HT1080 (cell line): Measurements from ENCODE around the gene ALPK1. TPM values are rescaled to one million over a fixed set of nuclear protein-coding genes. Genes with fewer than 3 reads are reported as not detected.
A peak's percentile ranks its signal among the peaks of the same experiment; 100 is the strongest.
"Not testable (repeated sequence)": the region's sequence is repeated elsewhere in the genome, so short reads cannot be mapped to it uniquely, and the experiment has no call there.

Source experiments
- DNase-seq: peaks from one replicate; pipeline ENCODE4 v3.0.0-alpha.2; 2015; ENCODE audit warnings: low read depth
- polyA plus RNA-seq, 2 experiments: library from polyadenylated mRNA; depleted of rRNA; stranded (reverse); fragments of >200 nt; gene quantifications; 2 replicates each; pipeline ENCODE4 v1.2.3, GENCODE V29; 2015
- total RNA-seq: library from RNA; depleted of rRNA; stranded (reverse); fragments of >200 nt; shearing (Covaris generic); gene quantifications from 2 replicates; pipeline ENCODE4 v1.2.3, GENCODE V29; 2014; rRNA removed

Gene ALPK1
- total RNA-seq, result 3.7 and 5.1 TPM in 2 replicates
- polyA plus RNA-seq (2015; cell fraction: cytosol; rRNA removed), result 3.2 TPM in 2 replicates
- 6.4 and 7.3 TPM in 2 replicates for polyA plus RNA-seq (2015; cell fraction: nucleus; rRNA removed)

DNA sequence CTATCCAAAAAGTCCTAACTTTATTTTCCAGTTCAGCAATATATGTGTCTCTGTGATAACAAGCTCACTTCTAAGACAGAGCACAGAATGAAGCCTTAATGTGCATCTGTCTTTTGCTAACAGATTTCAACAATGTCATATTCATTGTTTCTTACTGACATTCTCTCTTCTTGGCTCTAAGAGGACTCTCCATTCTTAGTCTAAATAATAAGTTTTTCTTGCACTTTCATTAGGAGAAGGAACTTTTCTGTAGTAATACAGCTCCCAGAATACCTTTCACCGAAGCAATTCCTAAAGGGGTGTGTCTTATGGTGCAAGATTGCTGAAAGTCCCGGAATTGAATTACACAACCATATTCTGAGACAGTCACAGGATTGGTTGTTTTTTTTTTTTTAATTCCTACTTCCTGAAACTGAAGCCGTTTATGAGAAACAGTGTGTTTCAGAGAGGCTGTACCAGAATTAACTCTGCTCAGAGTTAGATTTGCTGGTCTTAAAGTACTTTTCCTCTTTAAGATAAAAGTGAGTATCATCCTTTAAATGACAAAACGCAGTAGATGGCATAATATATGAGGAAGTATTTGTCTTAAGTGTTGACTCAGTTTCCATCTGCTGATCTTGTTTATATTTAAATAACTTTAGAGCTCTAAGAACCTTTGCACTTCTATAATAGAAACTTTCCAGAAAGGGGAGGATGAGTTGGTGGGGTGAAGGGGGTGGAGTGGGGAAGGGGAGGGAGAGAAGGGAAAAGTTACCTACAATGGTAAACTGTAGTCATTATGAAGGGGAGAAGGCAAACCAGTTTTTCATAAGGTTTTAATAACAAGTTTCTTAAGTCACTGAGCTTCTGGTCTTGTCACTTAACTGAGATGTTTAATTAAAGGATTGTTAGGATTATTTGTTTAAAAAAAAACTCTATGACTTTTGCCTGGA lies at the start of gene ALPK1:
TSS of gene ALPK1 (plus strand) at position 421 of the 932 bp plus-strand sequence.
- peak; percentile 82 for DNase-seq

DNA sequence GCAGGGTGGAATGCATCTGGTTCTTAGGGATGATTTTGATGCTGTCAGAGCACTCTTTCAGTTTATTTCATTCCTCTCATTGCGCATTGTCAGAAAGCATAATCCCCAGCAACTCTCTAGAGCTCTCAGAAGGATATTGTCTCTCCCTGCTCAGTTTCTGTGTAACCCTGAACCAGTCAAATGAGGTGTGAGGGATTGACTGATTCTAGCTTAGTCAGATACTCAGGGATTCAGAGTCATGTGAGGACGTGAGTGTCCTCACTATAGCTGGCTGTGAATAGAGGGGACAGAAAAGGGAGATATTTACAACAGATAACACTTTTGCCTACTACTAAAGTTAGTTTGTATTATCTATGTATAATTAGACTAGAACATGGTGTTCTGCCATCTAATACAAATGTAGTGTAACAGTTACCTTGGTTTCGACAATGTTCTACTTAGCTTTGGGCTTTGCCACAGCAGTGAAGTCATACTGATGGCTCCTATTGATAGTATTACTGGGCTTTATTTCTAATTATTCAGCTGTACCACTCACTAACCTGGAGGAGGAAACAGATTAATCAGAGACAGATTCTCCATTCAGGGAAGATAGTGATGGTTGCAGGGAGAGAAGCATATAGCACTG lies 46.0 kb upstream of the ALPK1 start:
- DNase-seq, result no peak

DNA sequence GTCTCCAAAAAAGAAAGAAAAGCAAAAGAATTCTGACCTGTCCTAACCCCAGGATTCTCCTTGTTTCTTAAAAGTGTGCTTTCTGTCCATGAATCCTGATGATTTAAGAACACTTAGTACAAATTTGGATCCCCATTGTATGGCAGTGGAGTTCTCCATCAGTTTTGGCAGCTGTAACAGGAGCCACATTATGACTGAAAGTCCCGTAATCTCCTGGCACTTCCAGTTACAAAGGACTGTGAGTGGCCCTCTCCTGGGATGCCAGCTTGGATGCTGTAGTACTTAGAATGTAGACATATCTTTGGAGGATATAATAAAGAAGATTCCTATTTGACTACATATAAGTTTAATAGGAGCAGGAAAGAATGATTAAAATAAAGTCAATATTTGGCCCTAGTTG lies 44.9 kb upstream of the ALPK1 start:
- DNase-seq, result no peak

DNA sequence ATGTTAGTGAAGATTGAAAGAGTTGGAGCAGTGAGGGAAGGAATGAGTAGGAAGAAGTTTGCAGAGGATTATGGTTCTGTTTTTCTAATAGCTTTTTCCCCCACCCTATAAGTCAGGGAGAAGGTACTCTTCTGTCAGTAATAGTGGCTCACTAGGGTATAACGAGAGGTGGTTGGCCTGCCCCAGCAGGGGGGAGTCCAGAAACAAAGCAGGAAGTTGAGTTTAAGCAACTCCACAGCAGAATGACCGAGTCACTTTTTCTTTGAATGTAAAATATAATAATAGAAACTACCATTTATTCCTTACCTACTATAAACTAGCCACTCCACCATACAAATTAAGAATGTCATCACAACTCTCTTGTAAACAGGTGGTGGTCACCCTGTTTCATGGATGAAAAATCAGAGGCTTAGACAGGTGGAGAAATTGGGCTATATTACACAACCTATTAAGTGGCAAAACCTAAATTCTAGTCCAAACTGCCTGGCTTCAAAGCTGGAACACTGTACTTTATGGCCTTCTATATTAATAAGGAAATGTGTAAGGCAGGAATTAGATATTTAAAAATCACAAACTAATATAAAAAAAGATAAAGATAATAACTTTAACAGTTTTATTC lies 43.7 kb upstream of the ALPK1 start:
- peak; percentile 22 for DNase-seq

DNA sequence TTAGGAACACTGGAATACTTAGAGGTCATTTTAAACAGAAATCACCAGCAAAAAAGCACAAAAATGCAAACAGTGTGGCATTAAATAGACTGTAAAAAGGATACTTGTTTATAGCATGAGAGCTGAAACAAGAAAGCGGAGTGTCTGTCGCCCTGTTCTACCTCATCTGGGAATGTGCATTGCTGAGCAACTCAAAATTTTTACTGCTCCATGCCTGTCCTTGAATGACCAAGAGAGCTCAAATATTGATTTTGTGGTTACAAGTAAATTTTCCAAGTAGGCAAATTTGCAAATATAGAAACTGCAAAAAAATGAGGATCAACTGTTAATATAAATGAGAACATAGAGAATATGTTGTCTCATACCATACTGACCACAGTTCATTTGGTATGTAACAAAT lies 40.1 kb upstream of the ALPK1 start:
- no peak for DNase-seq

DNA sequence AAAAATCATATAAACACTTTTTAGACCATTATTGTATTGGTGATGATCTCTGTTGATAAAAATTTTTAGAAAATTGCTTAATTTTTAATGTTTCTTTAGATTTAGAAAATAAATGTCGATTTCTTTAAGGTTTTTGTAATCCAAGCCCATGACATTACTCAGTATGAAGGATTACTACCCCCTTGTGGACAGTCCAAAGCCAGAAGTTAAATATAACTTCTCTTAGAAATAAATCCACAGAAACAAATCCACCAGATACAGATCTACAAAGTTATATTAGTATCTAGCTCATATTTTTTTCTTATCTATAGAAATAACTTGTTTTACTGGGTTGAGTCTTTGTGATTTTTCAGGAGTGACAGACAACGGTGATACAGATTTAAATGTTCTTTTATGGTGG lies 30.3 kb upstream of the ALPK1 start:
- DNase-seq, result no peak

DNA sequence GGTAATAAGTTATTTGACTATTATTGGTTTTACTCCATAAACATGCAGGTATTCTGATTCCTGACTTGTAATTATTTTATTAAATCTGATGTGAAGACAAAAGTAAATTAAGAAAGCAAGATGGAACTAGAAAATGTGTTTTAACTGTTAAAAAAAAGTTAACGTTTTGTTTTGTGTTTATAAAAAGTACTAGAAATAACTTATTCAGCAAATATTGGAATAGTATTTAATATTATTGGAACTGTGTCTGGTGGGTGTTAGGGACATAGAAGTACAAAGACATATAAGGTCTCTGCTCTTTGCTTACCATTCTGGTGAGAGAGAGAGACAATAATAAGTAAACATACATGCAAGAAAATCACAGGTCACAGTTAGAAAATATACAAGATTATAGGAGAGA lies 27.1 kb upstream of the ALPK1 start:
- DNase-seq, result no peak

DNA sequence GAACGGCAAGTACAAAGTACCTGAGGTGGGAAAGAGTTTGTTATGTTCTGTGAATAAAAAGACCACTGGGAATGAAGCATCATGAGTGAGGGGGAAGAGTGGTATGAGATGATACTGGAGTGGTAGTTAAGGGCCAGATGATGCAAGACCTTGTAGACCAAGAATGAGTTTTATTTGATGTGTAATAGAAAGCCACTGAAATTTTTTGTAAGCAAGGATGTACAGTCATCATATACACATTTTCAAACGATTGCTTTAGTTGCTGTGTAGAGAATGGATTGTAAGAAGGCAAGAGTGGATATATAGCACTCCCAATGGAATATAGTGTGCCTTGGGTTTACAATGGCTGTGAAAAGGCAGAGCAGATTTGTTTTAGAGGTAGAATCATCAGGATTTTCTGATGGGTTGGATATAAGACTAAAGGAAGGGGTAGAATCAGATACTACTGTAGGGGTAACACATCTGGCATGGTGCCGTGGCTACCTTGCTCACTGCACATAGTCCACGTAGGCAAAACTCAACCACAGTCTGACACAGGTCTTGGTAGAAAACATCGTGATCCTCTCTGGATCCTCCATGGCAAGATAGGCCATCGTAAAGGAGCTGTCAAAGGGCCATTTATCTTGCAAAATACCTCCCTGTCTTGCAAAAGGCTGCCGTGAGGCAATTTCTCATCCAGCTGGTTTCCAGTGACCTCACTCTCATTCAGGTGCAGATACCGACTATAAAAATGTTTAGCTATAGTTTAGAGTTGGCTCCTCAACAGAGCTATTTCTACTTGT lies 26.3 kb upstream of the ALPK1 start:
- peak; percentile 85 for DNase-seq

DNA sequence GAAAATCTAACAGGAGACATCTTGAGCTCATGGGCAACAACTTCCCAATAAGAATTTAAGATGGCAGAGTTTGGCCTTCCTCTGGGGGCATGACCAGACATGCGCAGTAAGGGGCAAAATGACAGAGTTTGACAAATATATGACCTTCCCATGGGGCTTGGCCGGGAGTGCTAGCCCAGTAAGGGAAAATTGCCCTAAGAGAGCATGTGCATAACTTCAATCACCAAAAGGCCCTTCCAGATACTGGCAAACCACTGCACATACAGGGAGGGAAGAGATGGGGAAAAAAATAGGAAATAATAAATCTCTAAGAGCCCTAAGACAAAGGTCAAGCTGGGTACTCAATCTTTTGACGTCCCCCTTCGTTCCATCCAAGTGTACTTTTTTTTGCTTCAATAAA lies 24.9 kb upstream of the ALPK1 start:
- no peak for DNase-seq

DNA sequence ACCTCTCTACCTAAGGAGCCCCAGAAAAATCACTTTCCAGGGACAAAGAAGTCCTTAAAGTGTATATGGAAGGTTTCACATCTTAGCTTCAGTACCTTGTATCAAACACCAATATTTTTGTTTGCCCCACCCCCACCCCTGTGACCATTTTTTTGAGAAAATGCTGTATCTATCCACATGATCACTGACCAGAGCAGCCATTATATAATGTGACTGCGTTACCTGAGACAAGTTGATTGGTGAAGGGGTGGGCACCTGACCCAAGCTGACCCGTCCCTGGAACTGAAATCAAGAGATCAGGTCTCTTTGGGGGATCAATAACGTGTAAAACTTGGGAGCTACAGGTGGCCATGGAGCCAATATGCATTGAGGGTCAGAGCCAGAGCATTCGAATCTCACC lies 22.2 kb upstream of the ALPK1 start:
- no peak for DNase-seq

DNA sequence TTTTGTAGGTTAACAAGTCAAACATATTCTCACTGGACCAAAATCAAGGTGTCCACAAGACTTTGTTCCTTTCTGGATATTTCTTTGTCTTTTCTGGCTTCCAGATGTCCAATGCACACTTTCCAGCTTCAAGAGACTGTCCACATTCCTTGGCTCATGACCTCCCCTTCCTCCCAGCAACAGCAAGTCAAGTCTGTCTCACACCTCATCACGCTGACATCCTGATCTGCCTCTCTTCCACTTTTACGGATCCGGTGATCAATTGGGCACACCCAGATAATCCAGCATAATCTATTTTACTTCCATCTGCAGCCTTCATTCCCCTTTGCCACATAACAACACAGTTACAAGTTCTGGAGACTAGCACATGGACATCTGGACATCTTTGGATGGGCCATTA lies 21.1 kb upstream of the ALPK1 start:
- no peak for DNase-seq

DNA sequence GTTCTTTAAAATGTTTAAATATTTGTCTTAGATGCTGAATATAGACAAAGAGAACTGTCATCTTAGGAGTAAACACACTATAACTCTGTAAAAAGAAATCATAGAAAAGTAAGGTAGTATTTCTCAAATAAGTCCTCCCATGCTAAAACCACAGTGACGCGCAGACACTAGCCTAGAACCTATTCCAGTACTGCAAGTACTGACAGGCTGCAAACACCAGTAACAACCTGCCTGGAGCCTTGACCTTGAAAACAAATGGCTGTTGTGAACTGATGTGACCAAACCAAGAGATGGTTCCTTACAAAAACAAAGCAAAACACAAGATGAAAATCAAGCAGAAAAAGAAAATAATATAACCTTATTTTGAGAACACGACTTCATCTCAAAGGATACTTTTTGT lies 19.9 kb upstream of the ALPK1 start:
- no peak for DNase-seq

DNA sequence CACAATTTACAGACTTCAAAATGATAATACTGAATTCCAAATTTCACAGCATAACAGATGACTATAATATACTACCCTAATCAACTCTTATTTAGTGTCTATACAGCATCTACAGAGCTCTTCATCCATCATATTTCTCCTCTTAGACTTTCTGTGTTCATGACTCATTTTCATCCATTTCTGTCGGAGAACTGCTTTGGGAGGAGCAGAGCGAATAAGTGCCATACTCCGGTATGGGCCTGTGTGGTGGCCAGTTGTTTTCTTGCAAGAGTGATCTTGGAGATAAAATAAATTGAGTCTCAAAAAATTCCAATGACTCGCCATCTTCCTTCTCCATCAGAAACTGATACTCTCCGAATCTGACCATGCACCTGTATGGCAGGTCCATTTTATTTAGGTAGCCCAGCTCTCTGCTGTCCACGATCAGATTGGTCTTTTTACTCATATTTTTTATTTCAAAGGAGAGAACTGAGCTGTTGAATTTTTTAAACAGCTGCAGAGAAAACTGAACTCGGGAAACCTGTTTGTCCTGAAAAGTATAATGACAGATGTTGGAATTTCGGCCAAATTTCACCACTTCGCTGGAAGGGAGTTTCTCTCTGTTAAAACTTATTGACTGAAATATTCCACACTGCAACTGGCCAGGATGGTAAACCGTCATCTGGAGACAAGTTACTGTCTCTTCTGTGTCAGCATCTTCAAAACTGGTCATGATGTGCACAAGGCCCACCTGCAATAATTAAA lies 19.3 kb upstream of the ALPK1 start:
- no peak for DNase-seq

DNA sequence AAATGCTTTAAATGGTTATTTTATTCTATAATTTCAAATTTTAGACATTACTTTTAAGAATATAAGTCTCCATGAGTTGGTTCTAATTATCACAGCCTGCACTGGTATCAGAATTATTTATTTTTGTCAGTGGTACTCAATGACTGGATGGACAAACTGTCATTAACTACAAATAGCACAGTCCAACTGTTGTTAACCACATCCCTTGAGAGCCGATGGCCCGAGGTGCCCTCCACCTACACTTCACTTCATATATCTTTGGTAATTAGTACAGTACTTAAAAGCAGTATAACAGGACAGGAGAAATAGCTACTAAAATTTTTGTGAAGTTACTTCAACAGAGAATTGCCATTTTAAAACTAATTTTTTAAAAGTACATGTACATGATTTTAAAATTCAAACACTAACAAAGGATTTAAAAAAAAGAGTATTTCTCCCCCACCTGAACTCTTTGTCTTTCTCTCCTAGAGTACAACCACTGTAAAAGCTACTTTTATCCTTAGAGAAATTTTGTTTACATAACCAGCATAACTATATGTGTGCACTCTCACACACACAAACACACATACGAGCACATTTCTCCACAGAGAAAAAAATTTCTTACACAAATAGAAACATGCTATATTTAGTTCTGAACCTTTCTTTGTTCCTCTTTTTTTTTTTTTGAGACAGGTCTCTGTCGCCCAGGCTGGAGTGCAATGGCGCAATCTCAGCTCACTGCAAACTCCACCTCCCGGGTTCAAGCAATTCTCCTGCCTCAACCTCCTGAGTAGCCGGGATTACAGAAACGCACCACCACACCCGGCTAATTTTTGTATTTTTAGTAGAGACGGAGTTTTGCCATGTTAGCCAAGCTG lies 17.9 kb upstream of the ALPK1 start:
- DNase-seq, result no peak

DNA sequence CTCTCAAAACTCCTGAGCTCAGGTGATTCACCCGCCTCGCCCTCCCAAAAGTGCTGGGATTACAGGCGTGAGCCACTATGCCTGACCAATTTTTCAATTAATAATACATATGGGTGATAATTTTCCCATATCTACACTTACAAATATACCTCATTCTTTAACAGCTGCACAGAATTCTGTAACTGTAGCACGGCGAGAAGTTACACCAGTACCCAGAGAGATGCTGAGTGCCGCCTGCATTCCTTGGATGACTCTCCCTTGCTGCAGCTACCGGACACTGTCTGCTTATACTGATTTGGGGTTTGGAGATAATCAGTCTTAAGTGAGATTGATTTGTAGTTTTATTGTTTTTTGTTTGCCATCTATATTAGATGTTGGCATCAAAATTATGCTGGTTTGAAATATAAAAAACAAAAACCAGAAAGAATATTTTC lies 17.3 kb upstream of the ALPK1 start:
- DNase-seq, result no peak

DNA sequence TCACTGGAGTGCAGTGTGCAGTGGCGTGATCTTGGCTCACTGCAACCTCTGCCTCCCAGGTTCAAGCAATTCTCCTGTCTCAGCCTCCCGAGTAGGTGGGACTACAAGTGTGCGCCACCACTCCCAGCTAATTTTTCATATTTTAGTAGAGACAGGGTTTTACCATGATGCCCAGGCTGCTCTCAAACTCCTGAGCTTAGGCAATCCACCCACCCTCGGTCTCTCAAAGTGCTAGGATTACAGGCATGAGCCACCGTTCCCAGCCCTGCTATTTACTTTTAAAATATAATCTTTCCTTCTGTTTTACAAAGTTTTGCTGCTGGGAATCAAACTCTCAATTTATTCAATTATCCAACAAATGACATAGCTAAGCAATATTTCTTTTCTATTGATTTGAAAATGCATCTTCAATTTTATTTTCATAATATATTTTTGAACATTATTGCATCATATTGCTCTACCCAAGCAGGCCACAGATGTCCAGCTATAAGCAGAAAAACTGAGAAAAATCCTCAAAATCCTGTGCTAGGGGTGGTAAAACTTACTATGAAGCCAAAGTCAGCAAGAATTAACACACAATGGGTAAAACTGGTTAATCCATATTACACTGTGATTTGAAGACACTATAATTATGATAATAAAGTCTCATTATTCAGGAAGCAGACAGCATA lies 16.6 kb upstream of the ALPK1 start:
- DNase-seq, result no peak

DNA sequence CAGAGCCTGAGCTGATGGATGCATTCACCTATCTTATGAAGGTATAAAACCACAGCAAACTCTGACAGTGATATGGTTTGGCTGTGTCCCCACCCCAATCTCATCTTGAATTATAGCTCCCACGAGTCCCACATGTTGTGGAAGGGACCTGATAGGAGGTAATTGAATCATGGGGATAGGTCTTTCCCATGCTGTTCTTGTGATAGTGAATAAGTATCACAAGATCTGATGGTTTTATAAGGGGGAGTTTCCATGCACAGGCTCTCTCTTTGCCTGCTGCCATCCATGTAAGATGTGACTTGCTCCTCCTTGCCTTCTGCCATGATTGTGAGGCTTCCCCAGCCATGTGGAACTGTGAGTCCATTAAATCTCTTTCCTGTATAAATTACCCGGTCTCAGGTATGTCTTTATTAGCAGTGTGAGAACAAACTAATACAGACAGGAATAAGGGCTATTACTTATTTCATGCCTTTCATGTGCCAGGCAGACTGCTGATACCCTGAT lies 15.2 kb upstream of the ALPK1 start:
- DNase-seq, result not testable (repeated sequence)

DNA sequence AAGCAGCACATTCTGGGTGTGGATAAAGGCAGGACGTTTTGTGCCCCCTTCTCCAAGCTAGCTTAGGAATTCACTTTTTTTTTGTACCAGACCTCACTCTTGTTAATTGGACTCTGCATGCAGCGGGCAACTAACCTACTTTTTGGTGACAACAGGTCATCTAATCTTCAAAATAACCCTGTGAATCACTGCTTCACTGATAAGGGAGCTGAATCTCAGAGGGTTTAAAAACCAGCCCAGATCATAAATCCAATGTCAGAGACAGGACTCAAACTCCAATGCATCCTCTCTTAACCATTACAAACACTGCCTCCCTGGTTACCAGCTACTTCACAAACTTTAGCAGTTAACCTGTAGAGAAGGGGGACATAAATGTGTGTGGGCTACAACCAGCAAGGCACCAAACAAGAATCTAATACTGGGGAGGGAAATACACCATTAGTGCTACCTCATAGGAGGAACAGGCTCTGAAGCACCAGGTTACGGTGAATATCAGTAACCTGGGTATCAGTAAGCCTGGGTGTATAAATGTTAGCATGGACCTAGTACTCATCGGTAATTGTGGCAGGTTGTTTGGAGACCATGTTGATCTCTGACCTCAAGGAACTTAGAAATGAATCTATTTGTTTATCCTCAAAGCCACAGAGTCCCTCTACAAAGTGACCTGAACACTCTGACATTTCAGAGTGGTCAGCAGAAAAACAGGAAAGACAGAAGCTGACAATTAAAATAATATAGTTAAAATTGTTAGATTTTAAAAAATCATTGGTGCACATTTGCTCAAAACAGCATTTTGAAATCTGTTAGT lies 14.1 kb upstream of the ALPK1 start:
- DNase-seq, result no peak
